Measurements from ENCODE around the gene PCK1.

The PCK1 gene

GRCh38 chr20:57559289-57559634 is 1.6 kb upstream of the PCK1 start:
- Histone ChIP-seq H3K9ac (ENCODE audit: low read length) (no peak overlapping the region), H3K27ac (ENCODE audit: low read length) (no peak overlapping the region), H2AFZ (ENCODE audit: low read depth, low read length) (no peak overlapping the region), H4K20me1 (ENCODE audit: insufficient read depth, low read length) (no peaks in the 10 kb centered on the region), H3K4me3 (ENCODE audit: low read length) (no peak overlapping the region), H3K36me3 (replicated peaks; ENCODE audit: low read depth, low read length) (no peaks in the 10 kb centered on the region), H3K4me2 (ENCODE audit: low read length) (no peak overlapping the region), H3K27me3 (ENCODE audit: low read depth, low read length) (peaks cover 86% of the 10 kb centered on the region), H3K4me1 (ENCODE audit: low read length) (no peaks in the 10 kb centered on the region), H3K79me2 (ENCODE audit: low read length) (no peaks in the 10 kb centered on the region), H3K9me3 (ENCODE audit: insufficient read depth, low read length) (no peaks in the 10 kb centered on the region)
- TF ChIP-seq CTCF (IDR thresholded peaks at IDR 0.05; ENCODE audit: low read depth, low read length): no peak
- no peak for TF ChIP-seq EZH2phosphoT487 (IDR thresholded peaks at IDR 0.05; ENCODE audit: low read depth)

GRCh38 chr20:57559658-57560553 is 1.0 kb upstream of the PCK1 start:
- Histone ChIP-seq H3K9ac (ENCODE audit: low read length) (no peak overlapping the region), H3K4me2 (ENCODE audit: low read length) (no peak overlapping the region)
- TF ChIP-seq EZH2phosphoT487 (IDR thresholded peaks at IDR 0.05; ENCODE audit: low read depth): no peak
- TF ChIP-seq CTCF (IDR thresholded peaks at IDR 0.05; ENCODE audit: low read depth, low read length): no peak

GRCh38 chr20:57561356-57562279 is 708 bp downstream of the PCK1 start:
- Histone ChIP-seq H3K36me3 (replicated peaks; ENCODE audit: low read depth, low read length) (no peaks in the 10 kb centered on the region), H2AFZ (ENCODE audit: low read depth, low read length) (no peak overlapping the region), H3K4me1 (ENCODE audit: low read length) (no peaks in the 10 kb centered on the region), H3K27ac (ENCODE audit: low read length) (no peak overlapping the region), H4K20me1 (ENCODE audit: insufficient read depth, low read length) (no peaks in the 10 kb centered on the region), H3K9me3 (ENCODE audit: insufficient read depth, low read length) (no peaks in the 10 kb centered on the region), H3K4me2 (ENCODE audit: low read length) (no peak overlapping the region), H3K27me3 (ENCODE audit: low read depth, low read length) (peaks cover 86% of the 10 kb centered on the region), H3K9ac (ENCODE audit: low read length) (no peak overlapping the region), H3K79me2 (ENCODE audit: low read length) (no peaks in the 10 kb centered on the region), H3K4me3 (ENCODE audit: low read length) (no peak overlapping the region)
- TF ChIP-seq CTCF (IDR thresholded peaks at IDR 0.05; ENCODE audit: low read depth, low read length): no peak
- TF ChIP-seq EZH2phosphoT487 (IDR thresholded peaks at IDR 0.05; ENCODE audit: low read depth): no peak

More at GRCh38 chr20:57559658-57560553, 1.0 kb upstream of the PCK1 start:
- Histone ChIP-seq H2AFZ (ENCODE audit: low read depth, low read length) (no peak overlapping the region), H3K27me3 (ENCODE audit: low read depth, low read length) (peaks cover 85% of the 10 kb centered on the region), H4K20me1 (ENCODE audit: insufficient read depth, low read length) (no peaks in the 10 kb centered on the region), H3K4me3 (ENCODE audit: low read length) (no peak overlapping the region), H3K27ac (ENCODE audit: low read length) (no peak overlapping the region), H3K36me3 (replicated peaks; ENCODE audit: low read depth, low read length) (no peaks in the 10 kb centered on the region), H3K9me3 (ENCODE audit: insufficient read depth, low read length) (no peaks in the 10 kb centered on the region), H3K79me2 (ENCODE audit: low read length) (no peaks in the 10 kb centered on the region), H3K4me1 (ENCODE audit: low read length) (no peaks in the 10 kb centered on the region)

All from OCI-LY3 (cell line).